OCI-LY3 (cell line): ENCODE data around the gene INSYN1.

ENCODE experiments used
- CTCF ChIP-seq: fragments of 200-600, 300-600 bp; sonication (generic); IDR thresholded peaks from 2 replicates; pipeline ENCODE4 v1.5.1; 2014; ENCODE audit warnings: antibody characterized with exemption, low read length, low read depth
- EZH2phosphoT487 ChIP-seq: fragments of 200-600 bp; shearing (Covaris generic); IDR thresholded peaks from 2 replicates; pipeline ENCODE4 v1.6.1; 2018; ENCODE audit warnings: antibody characterized with exemption, mixed run types, low read depth

- TF ChIP-seq CTCF (no peak), EZH2phosphoT487 (no peak)
Measured at GRCh38 chr15:73745073-73745472, 8.1 kb downstream of the INSYN1 start.
